Measurements from ENCODE around the gene L1CAM.

DNA sequence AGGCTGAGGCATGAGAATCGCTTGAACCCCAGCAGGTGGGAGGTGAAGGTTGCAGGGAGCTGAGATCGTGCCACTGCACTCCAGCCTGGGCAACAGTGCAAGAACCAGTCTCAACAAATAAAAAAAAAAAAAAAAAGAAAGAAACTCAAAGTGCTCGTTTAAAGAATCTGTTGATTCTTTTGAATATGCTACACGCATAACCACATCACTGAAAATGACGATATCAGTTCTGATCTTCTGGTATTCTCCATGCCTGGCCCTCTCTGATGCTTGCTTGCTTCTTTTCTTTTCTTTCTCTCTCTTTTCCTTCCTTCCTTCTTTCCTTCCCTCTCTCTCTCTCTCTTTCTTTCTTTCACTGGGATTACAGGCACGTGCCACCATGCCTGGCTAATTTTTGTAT lies 25.8 kb upstream of the L1CAM start:
- TF ChIP-seq NANOG (IDR thresholded peaks at IDR 0.05; ENCODE audit: insufficient read depth, low read depth, low read length, poor library complexity, severe bottlenecking) (no peak), CREB1 (IDR thresholded peaks at IDR 0.05) (no peak)
